Trophoblast cell (in vitro differentiated cells and primary cell): Measurements from ENCODE around the gene UBR3.

ENCODE experiments used
- DNase-seq, 2 donors: peaks; one replicate each; pipeline ENCODE4 v3.0.0-alpha.2; 2016
- H2AFZ ChIP-seq: 2 replicates; pipeline ENCODE4 v1.6.1; 2013; ENCODE audit warnings: low read length, moderate library complexity, mild to moderate bottlenecking; ENCODE audit not compliant: insufficient read depth, poor library complexity
- H2AK5ac ChIP-seq: 2 replicates; pipeline ENCODE4 v1.6.1; 2013; ENCODE audit warnings: mild to moderate bottlenecking, low read length
- H2BK120ac ChIP-seq: 2 replicates; pipeline ENCODE4 v1.6.1; 2013; ENCODE audit warnings: low read length, mild to moderate bottlenecking, moderate library complexity; ENCODE audit not compliant: insufficient read depth, poor library complexity
- H2BK12ac ChIP-seq: 2 replicates; pipeline ENCODE4 v1.6.1; 2013; ENCODE audit warnings: mild to moderate bottlenecking, low read length, moderate library complexity
- H2BK5ac ChIP-seq: 2 replicates; pipeline ENCODE4 v1.6.1; 2013; ENCODE audit warnings: low read length, low read depth, moderate library complexity, mild to moderate bottlenecking; ENCODE audit not compliant: poor library complexity
- H3K14ac ChIP-seq: 2 replicates; pipeline ENCODE4 v1.6.1; 2013; ENCODE audit warnings: mild to moderate bottlenecking, low read length
- H3K18ac ChIP-seq: 2 replicates; pipeline ENCODE4 v1.6.1; 2013; ENCODE audit warnings: mild to moderate bottlenecking, low read length
- H3K23ac ChIP-seq: 2 replicates; pipeline ENCODE4 v1.6.1; 2013; ENCODE audit warnings: low read length
- H3K27ac ChIP-seq: 2 replicates; pipeline ENCODE4 v1.5.1; 2013; ENCODE audit warnings: low read depth, mild to moderate bottlenecking, inconsistent platforms, low read length, moderate library complexity
- H3K27me3 ChIP-seq: 2 replicates; pipeline ENCODE4 v1.6.1; 2013; ENCODE audit warnings: inconsistent platforms, mild to moderate bottlenecking, low read length, moderate library complexity; ENCODE audit not compliant: insufficient read depth
- H3K36me3 ChIP-seq, 2 experiments: 1 replicate in 1 of 2; 2 replicates in 1 of 2; pipeline ENCODE4 v1.6.1; 2013; ENCODE audit warnings: low read length in 2 of 2, mild to moderate bottlenecking in 2 of 2, moderate library complexity in 1 of 2; ENCODE audit not compliant: insufficient read depth in 2 of 2, control insufficient read depth in 1 of 2
- H3K4ac ChIP-seq: 2 replicates; pipeline ENCODE4 v1.6.1; 2013; ENCODE audit warnings: low read depth, mild to moderate bottlenecking, low read length, moderate library complexity
- H3K4me1 ChIP-seq, 2 experiments: 1 replicate in 1 of 2; 2 replicates in 1 of 2; pipeline ENCODE4 v1.6.1; 2013; ENCODE audit warnings: low read length in 2 of 2, mild to moderate bottlenecking in 2 of 2, moderate library complexity in 1 of 2; ENCODE audit not compliant: insufficient read depth in 2 of 2, control insufficient read depth in 1 of 2
- H3K4me2 ChIP-seq: 2 replicates; pipeline ENCODE4 v1.6.1; 2013; ENCODE audit warnings: inconsistent platforms, mild to moderate bottlenecking, low read length, moderate library complexity
- H3K4me3 ChIP-seq: 2 replicates; pipeline ENCODE4 v1.5.1; 2013; ENCODE audit warnings: mild to moderate bottlenecking, low read depth, low read length, inconsistent platforms
- H3K79me1 ChIP-seq: one replicate; pipeline ENCODE4 v1.6.1; 2013; ENCODE audit warnings: low read length
- H3K79me2 ChIP-seq: 2 replicates; pipeline ENCODE4 v1.6.1; 2013; ENCODE audit warnings: low read length, mild to moderate bottlenecking; ENCODE audit not compliant: control insufficient read depth, insufficient read depth, poor library complexity
- H3K9ac ChIP-seq: 2 replicates; pipeline ENCODE4 v1.6.1; 2013; ENCODE audit warnings: mild to moderate bottlenecking, low read length
- H3K9me3 ChIP-seq: 2 replicates; pipeline ENCODE4 v1.6.1; 2013; ENCODE audit warnings: low read depth, mild to moderate bottlenecking, control low read depth, inconsistent platforms, low read length; ENCODE audit not compliant: insufficient read depth
- H4K12ac ChIP-seq: 2 replicates; pipeline ENCODE4 v1.6.1; 2013; ENCODE audit warnings: low read depth, mild to moderate bottlenecking, low read length, moderate library complexity
- H4K8ac ChIP-seq: 2 replicates; pipeline ENCODE4 v1.6.1; 2013; ENCODE audit warnings: low read depth, mild to moderate bottlenecking, low read length, moderate library complexity
- H4K91ac ChIP-seq: one replicate; pipeline ENCODE4 v1.6.1; 2013; ENCODE audit warnings: low read depth, mild to moderate bottlenecking, low read length, moderate library complexity
- WGBS: extraction: QIAGEN DNeasy Blood & Tissue Kit; methylation state at CpG from one replicate; pipeline ENCODE4 v1.1.7; 2013; ENCODE audit warnings: missing lambda C conversion rate; ENCODE audit not compliant: insufficient read length, insufficient coverage; ENCODE audit errors: extremely low coverage; 5-methylcytosine and 5-hydroxymethylcytosine counted together

The UBR3 gene

DNA sequence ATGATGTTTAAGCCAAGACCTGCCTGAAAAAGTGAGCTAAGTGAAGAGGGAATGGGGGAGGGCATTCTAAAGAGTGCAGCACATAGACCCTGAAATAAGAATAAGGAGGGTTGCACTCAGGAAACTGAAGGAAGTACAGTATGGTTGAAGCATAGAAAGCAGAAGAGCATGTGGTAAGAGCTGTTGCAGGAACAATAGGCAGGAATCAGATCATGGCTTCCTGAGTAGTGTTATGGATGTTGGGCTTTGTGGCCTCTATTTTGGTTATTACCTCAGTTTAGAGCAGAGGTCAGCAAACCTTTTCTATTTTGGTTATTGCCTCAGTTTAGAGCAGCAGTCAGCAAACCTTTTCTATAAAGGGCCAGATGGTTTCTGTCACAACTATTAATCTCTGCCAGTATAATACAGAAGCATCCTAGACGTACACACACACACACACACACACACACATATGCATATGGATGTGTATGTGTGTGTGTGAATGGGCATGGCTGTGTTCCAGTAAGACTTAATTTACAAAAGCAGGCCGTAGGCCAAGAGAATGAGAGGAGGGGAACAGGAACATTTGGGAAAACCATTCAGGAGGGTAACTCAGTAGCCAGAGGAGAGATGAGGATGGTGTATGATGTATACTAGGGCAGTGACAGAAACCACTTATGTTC lies 259.6 kb downstream of the UBR3 start:
- Histone ChIP-seq H3K4ac (no peak overlapping the region), H4K12ac (no peak overlapping the region), H3K9ac (no peak overlapping the region), H3K36me3 (no peaks in the 10 kb centered on the region), H3K4me1 (peaks cover 0 to 2% of the 10 kb centered on the region in 2 experiments), H3K14ac (no peak overlapping the region), H2BK12ac (no peak overlapping the region), H3K9me3 (peaks cover 3% of the 10 kb centered on the region), H3K27me3 (no peaks in the 10 kb centered on the region), H3K4me3 (no peak overlapping the region), H2BK5ac (no peak overlapping the region), H4K8ac (no peak overlapping the region), H2BK120ac (no peak overlapping the region), H3K23ac (no peak overlapping the region), H2AK5ac (no peak overlapping the region), H2AFZ (no peak overlapping the region), H3K27ac (no peak overlapping the region), H3K79me2 (no peaks in the 10 kb centered on the region), H4K91ac (no peak overlapping the region), H3K4me2 (no peak overlapping the region), H3K18ac (no peak overlapping the region), H3K79me1 (no peaks in the 10 kb centered on the region)
- no CpG with 5 or more reads among the region's 2 CpGs for WGBS
- no peak for DNase-seq

- Histone ChIP-seq H3K9me3 (peaks cover 3% of the 10 kb centered on the region), H3K79me2 (no peaks in the 10 kb centered on the region), H3K27me3 (no peaks in the 10 kb centered on the region)
Measured at GRCh38 chr2:170087413-170087793, 260.1 kb downstream of the UBR3 start.

DNA sequence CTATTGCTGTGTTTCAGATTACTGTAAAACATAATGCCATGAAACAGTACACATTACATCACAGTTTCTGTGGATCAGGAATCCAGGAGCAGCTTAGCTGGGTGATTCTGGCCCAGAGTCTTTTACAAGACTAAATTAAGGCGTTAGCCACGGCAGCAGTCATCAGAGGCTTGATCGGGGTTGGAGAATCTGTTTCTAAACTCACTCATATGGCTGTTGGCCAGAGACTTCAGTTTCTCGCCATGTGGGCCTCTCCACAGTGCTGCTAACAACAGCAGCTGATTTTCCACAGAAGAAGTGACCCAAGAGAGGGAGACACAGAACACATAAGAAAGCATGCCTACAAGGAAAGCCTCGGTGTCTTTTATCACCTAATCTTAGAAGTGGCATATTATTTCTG lies 261.5 kb downstream of the UBR3 start:
- no peaks in the 10 kb centered on the region for H3K79me2 ChIP-seq
- H3K4me3 ChIP-seq = no peak overlapping the region
- H3K23ac ChIP-seq = no peak overlapping the region
- no peak overlapping the region for H2BK5ac ChIP-seq
- H3K14ac ChIP-seq = no peak overlapping the region
- no peak overlapping the region for H2AK5ac ChIP-seq
- no peak overlapping the region for H3K9ac ChIP-seq
- no peaks in the 10 kb centered on the region for H3K79me1 ChIP-seq
- H3K18ac ChIP-seq = no peak overlapping the region
- H3K9me3 ChIP-seq = peaks cover 3% of the 10 kb centered on the region
- peaks cover 0 to 2% of the 10 kb centered on the region in 2 experiments for H3K4me1 ChIP-seq
- H3K36me3 ChIP-seq = no peaks in the 10 kb centered on the region
- H4K12ac ChIP-seq = no peak overlapping the region
- H3K4ac ChIP-seq = no peak overlapping the region
- no peak overlapping the region for H3K4me2 ChIP-seq
- no peak overlapping the region for H2BK120ac ChIP-seq
- no peak overlapping the region for H4K91ac ChIP-seq
- H2AFZ ChIP-seq = no peak overlapping the region
- no peaks in the 10 kb centered on the region for H3K27me3 ChIP-seq
- WGBS = no CpG with 5 or more reads among the region's 5 CpGs
- no peak overlapping the region for H3K27ac ChIP-seq
- H4K8ac ChIP-seq = no peak overlapping the region
- DNase-seq = no peak
- no peak overlapping the region for H2BK12ac ChIP-seq

More at GRCh38 chr2:170087413-170087793, 260.1 kb downstream of the UBR3 start:
- Histone ChIP-seq H4K91ac (no peak overlapping the region), H2BK5ac (no peak overlapping the region), H3K79me1 (no peaks in the 10 kb centered on the region), H3K18ac (no peak overlapping the region), H2BK120ac (no peak overlapping the region), H3K36me3 (no peaks in the 10 kb centered on the region), H4K8ac (no peak overlapping the region), H3K4ac (no peak overlapping the region), H4K12ac (no peak overlapping the region), H2AFZ (no peak overlapping the region), H3K27ac (no peak overlapping the region), H3K23ac (no peak overlapping the region), H3K4me3 (no peak overlapping the region), H3K9ac (no peak overlapping the region), H2BK12ac (no peak overlapping the region), H2AK5ac (no peak overlapping the region), H3K4me1 (peaks cover 0 to 2% of the 10 kb centered on the region in 2 experiments), H3K14ac (no peak overlapping the region), H3K4me2 (no peak overlapping the region)
- no peak for DNase-seq
- WGBS = no CpG with 5 or more reads among the region's 2 CpGs

GRCh38 chr2:170090229-170090628 lies 263.0 kb downstream of the UBR3 start:
- H4K12ac ChIP-seq = no peak overlapping the region
- H4K8ac ChIP-seq = no peak overlapping the region
- H2BK12ac ChIP-seq = no peak overlapping the region
- no peak overlapping the region for H2BK120ac ChIP-seq
- no peaks in the 10 kb centered on the region for H3K27me3 ChIP-seq
- H3K23ac ChIP-seq = no peak overlapping the region
- no peak overlapping the region for H2AFZ ChIP-seq
- H3K4me2 ChIP-seq = no peak overlapping the region
- no peak overlapping the region for H3K4me3 ChIP-seq
- no peak for DNase-seq
- H3K4ac ChIP-seq = no peak overlapping the region
- no peaks in the 10 kb centered on the region for H3K79me2 ChIP-seq
- H3K9ac ChIP-seq = no peak overlapping the region
- no peak overlapping the region for H3K14ac ChIP-seq
- no peak overlapping the region for H3K18ac ChIP-seq
- no peak overlapping the region for H4K91ac ChIP-seq
- H3K27ac ChIP-seq = no peak overlapping the region
- no peak overlapping the region for H2AK5ac ChIP-seq
- H3K4me1 ChIP-seq = peaks cover 0 to 2% of the 10 kb centered on the region in 2 experiments
- no peaks in the 10 kb centered on the region for H3K36me3 ChIP-seq
- no peak overlapping the region for H2BK5ac ChIP-seq
- no peaks in the 10 kb centered on the region for H3K79me1 ChIP-seq
- H3K9me3 ChIP-seq = peaks cover 3% of the 10 kb centered on the region
